ENCODE results near the gene ZNF335. TPM values are rescaled to one million over a fixed set of nuclear protein-coding genes. Genes with fewer than 3 reads are reported as not detected.
A peak's percentile ranks its signal among the peaks of the same experiment; 100 is the strongest.

The ZNF335 gene
- total RNA-seq, 1 donor from 2014 or later = 23.9 TPM

DNA sequence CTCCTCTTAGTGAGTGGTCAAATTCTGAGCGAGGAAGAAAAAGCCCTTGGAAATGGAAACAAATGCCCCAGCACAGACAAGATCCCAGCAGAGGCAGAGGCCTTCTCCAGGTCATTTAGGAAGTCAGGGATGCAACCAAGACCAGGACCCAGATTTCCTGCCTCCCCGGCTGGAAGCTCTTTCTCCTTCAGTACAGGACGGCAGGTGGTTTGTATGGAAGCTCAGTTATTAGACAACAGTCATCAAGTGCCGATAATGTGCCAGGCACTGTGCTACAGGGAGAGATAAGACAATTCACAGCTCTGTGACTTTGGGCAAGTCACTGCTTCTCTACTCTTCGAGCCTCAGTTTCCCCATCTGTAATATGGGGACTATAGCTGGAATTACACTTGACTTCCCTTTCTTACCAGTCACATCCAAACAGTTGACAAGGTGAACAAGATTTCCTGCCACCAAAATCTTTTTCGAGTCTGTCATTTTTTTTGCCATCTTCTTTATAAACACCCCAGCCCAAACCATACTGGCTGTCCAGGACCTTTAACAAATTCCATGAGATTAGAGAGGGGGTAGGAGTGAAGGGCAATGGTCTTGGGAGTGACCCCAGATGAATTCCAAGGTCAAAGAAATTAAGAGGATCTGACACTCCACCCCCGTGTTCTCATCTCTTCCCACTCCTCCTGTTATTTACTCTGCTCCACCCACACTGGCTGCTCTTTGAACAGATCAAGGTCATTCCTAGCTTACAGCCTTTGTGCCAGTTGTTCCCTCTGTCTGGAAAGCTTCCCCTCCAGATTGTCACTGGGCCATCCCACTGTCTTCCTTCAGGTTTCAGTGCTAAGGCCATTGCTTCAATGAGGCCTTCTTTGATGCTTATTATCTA, 42.8 kb upstream of the ZNF335 start:
- Mint-ChIP-seq H3K4me1 (ENCODE audit: unreplicated experiment) (peaks cover 4% of the 10 kb centered on the region), H3K27ac (ENCODE audit: unreplicated experiment) (no peak overlapping the region), H3K27me3 (ENCODE audit: unreplicated experiment) (peaks cover 52% of the 10 kb centered on the region), H3K9me3 (ENCODE audit: unreplicated experiment) (no peaks in the 10 kb centered on the region), H3K36me3 (ENCODE audit: unreplicated experiment) (no peaks in the 10 kb centered on the region), H3K4me3 (ENCODE audit: unreplicated experiment) (no peak overlapping the region)
- DNase-seq (ENCODE audit: extremely low spot score, unreplicated experiment) = no peak
- no peak for TF ChIP-seq CTCF (IDR thresholded peaks at IDR 0.05)

- H3K36me3 Mint-ChIP-seq (ENCODE audit: unreplicated experiment) = no peaks in the 10 kb centered on the region
- no peak overlapping the region for H3K27ac Mint-ChIP-seq (ENCODE audit: unreplicated experiment)
- H3K4me1 Mint-ChIP-seq (ENCODE audit: unreplicated experiment) = peaks cover 4% of the 10 kb centered on the region
- H3K27me3 Mint-ChIP-seq (ENCODE audit: unreplicated experiment) = peaks cover 50% of the 10 kb centered on the region
- no peak for DNase-seq (ENCODE audit: extremely low spot score, unreplicated experiment)
- peak; percentile 76 for TF ChIP-seq CTCF (IDR thresholded peaks at IDR 0.05)
- no peaks in the 10 kb centered on the region for H3K9me3 Mint-ChIP-seq (ENCODE audit: unreplicated experiment)
- peak overlapping the region; percentile 38 for H3K4me3 Mint-ChIP-seq (ENCODE audit: unreplicated experiment)
These were observed 42.0 kb upstream of the ZNF335 start for GRCh38 chr20:46013829-46014516.

DNA sequence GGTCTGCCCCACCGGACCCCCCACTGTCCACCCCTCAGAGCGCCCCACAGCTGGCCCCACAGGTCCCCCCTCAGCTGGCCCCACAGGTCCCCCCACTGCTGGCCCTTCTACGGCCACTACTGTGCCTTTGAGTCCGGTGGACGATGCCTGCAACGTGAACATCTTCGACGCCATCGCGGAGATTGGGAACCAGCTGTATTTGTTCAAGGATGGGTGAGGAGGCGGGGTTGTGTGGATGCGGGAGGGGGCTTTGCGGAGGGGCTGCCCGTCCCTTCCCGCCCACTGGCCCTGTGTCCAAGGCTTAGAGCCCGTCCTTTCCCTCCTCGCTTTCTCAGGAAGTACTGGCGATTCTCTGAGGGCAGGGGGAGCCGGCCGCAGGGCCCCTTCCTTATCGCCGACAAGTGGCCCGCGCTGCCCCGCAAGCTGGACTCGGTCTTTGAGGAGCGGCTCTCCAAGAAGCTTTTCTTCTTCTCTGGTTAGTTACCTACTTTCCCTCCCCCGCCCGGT, 41.4 kb upstream of the ZNF335 start:
- no peak for TF ChIP-seq CTCF (IDR thresholded peaks at IDR 0.05)
- Mint-ChIP-seq H3K27ac (ENCODE audit: unreplicated experiment) (no peak overlapping the region), H3K36me3 (ENCODE audit: unreplicated experiment) (no peaks in the 10 kb centered on the region), H3K4me3 (ENCODE audit: unreplicated experiment) (no peak overlapping the region), H3K27me3 (ENCODE audit: unreplicated experiment) (peaks cover 44% of the 10 kb centered on the region), H3K9me3 (ENCODE audit: unreplicated experiment) (no peaks in the 10 kb centered on the region), H3K4me1 (ENCODE audit: unreplicated experiment) (peaks cover 4% of the 10 kb centered on the region)
- no peak for DNase-seq (ENCODE audit: extremely low spot score, unreplicated experiment)

GRCh38 chr20:46012921-46013320, 40.9 kb upstream of the ZNF335 start:
- DNase-seq (ENCODE audit: extremely low spot score, unreplicated experiment) = no peak
- Mint-ChIP-seq H3K36me3 (ENCODE audit: unreplicated experiment) (no peaks in the 10 kb centered on the region), H3K9me3 (ENCODE audit: unreplicated experiment) (no peaks in the 10 kb centered on the region), H3K27me3 (ENCODE audit: unreplicated experiment) (peaks cover 44% of the 10 kb centered on the region), H3K4me3 (ENCODE audit: unreplicated experiment) (no peak overlapping the region), H3K4me1 (ENCODE audit: unreplicated experiment) (peaks cover 8% of the 10 kb centered on the region), H3K27ac (ENCODE audit: unreplicated experiment) (no peak overlapping the region)
- TF ChIP-seq CTCF (IDR thresholded peaks at IDR 0.05) = no peak

All from osteocyte (in vitro differentiated cells).